Mucosa of descending colon (tissue), 3 donors: Measurements from ENCODE around the gene ARCN1. TPM values are rescaled to one million over a fixed set of nuclear protein-coding genes. Genes with fewer than 3 reads are reported as not detected.
A peak's percentile ranks its signal among the peaks of the same experiment; 100 is the strongest.

Experiments used
- ATAC-seq: fragments of 200-7000 bp; cut with Tn5 transposase; one replicate; pipeline ENCODE4 v1.9.1; 2020; ENCODE audit warnings: mild to moderate bottlenecking, moderate library complexity
- DNase-seq, 3 donors: peaks; one replicate each; pipeline ENCODE4 v3.0.0-alpha.2; 2020
- H3K36me3 ChIP-seq: fragments of 200-600 bp; one replicate; pipeline ENCODE4 v1.8.0; 2021; ENCODE audit warnings: low read depth, mild to moderate bottlenecking
- H3K4me1 ChIP-seq: fragments of 200-600 bp; one replicate; pipeline ENCODE4 v1.8.0; 2021; ENCODE audit warnings: low read depth, mild to moderate bottlenecking
- H3K4me3 ChIP-seq: fragments of 200-600 bp; one replicate; pipeline ENCODE4 v1.8.0; 2021; ENCODE audit warnings: mild to moderate bottlenecking
- H3K9me3 ChIP-seq: fragments of 200-600 bp; one replicate; pipeline ENCODE4 v1.8.0; 2021; ENCODE audit warnings: mild to moderate bottlenecking
- CTCF ChIP-seq: fragments of 200-600 bp; IDR thresholded peaks from one replicate; pipeline ENCODE4 v1.8.0; 2022; ENCODE audit warnings: antibody characterized with exemption, mild to moderate bottlenecking
- intact Hi-C, 2 donors: fragments of 100-400 bp; cut with DNase I in 1 of 2; cut with micrococcal nuclease in 1 of 2; formaldehyde crosslinking; loops; one replicate each; pipeline versions ENCODE4 v1.11.0 to v1.11.1; 2022; cut with DNase I, micrococcal nuclease
- long read RNA-seq, 2 donors: library from polyadenylated mRNA; unstranded; transcript quantifications; one replicate each; pipeline ENCODE4 v2.0.0, GENCODE V29; 2019 to 2021
- total RNA-seq, 3 donors: library from RNA; stranded (reverse); fragmentation: NEBNext Ultra II Directional in 2 of 3; extraction: Animal tissue kit (Norgen Biotek cat#: 25700) in 2 of 3; gene quantifications; one replicate each; pipeline versions ENCODE4 v1.2.1 to v1.2.4, GENCODE V29; 2021 to 2023
- donor health status: DM: no; HTN: no; CAD: no; lungs with moderate emphysema.
- donor health status: DM: no; HTN: no; CAD: no.
- donor health status: DM: no; HTN: yes; CAD: no.

ARCN1 gene
- 100 to 1,000 TPM; 126 to 134 (median 130) TPM for total RNA-seq
- long read RNA-seq, donor 1, full-length matches to known transcripts: 60 of 82 reads
- long read RNA-seq, donor 1, partial matches to known transcripts: 18 of 82 reads
- long read RNA-seq, donor 1, other reads (novel, unspliced or antisense): 4 of 82 reads
- long read RNA-seq, donor 2, partial matches to known transcripts: 15 of 20 reads
- long read RNA-seq, donor 2, other reads (novel, unspliced or antisense): 3 of 20 reads

- no peaks in the 10 kb centered on the region for H3K36me3 ChIP-seq
- intact Hi-C loops: no loop called here
Observed at GRCh38 chr11:118572061-118572980, at the start of gene ARCN1. ARCN1 (plus strand) TSS chr11:118572409; CDS start chr11:118572548, 139 bp downstream.

GRCh38 chr11:118522571-118523072, 49.6 kb upstream of the ARCN1 start:
- no peak for TF ChIP-seq CTCF
- intact Hi-C loops: no loop called here
- H3K9me3 ChIP-seq: no peaks in the 10 kb centered on the region
- peak; percentile 55 for ATAC-seq
- H3K4me3 ChIP-seq: no peak overlapping the region
- no peak for DNase-seq
- H3K4me1 ChIP-seq: no peaks in the 10 kb centered on the region
- H3K36me3 ChIP-seq: peaks cover 10% of the 10 kb centered on the region

More at GRCh38 chr11:118572061-118572980, at the start of gene ARCN1:
- DNase-seq (peak; percentile 77 to 90 (median 85)), ATAC-seq (peak; percentile 94)
- Histone ChIP-seq H3K4me1 (peaks cover 18% of the 10 kb centered on the region), H3K4me3 (peak within 1 kb of the TSS; percentile 97), H3K9me3 (no peaks in the 10 kb centered on the region)
- no peak for TF ChIP-seq CTCF

- no peaks in the 10 kb centered on the region for H3K4me1 ChIP-seq
- no peak for TF ChIP-seq CTCF
- H3K9me3 ChIP-seq: no peaks in the 10 kb centered on the region
- intact Hi-C loops: no loop called here
- ATAC-seq (no peak), DNase-seq (no peak)
- peaks cover 10% of the 10 kb centered on the region for H3K36me3 ChIP-seq
- H3K4me3 ChIP-seq: no peak overlapping the region
Observed at GRCh38 chr11:118524356-118524755, 47.9 kb upstream of the ARCN1 start.

GRCh38 chr11:118524757-118525470, 47.3 kb upstream of the ARCN1 start:
- TF ChIP-seq CTCF: no peak
- ATAC-seq (no peak), DNase-seq (no peak)
- H3K9me3 ChIP-seq: no peaks in the 10 kb centered on the region
- H3K4me3 ChIP-seq: no peak overlapping the region
- peaks cover 10% of the 10 kb centered on the region for H3K36me3 ChIP-seq
- H3K4me1 ChIP-seq: peaks cover 4% of the 10 kb centered on the region
- intact Hi-C loops: no loop called here

- Histone ChIP-seq H3K36me3 (no peaks in the 10 kb centered on the region), H3K4me3 (no peak overlapping the region), H3K9me3 (no peaks in the 10 kb centered on the region), H3K4me1 (peaks cover 8% of the 10 kb centered on the region)
- intact Hi-C loops: no loop called here
- no peak for DNase-seq
- ATAC-seq: no peak
- TF ChIP-seq CTCF: no peak
Observed at GRCh38 chr11:118526688-118527087, 45.5 kb upstream of the ARCN1 start.
